ENCODE measurements around the gene ZFP36. TPM values are rescaled to one million over a fixed set of nuclear protein-coding genes. Genes with fewer than 3 reads are reported as not detected.

The ZFP36 gene
- total RNA-seq, 1 experiment from 2014 or later, result 2.8 TPM

- DNase-seq (ENCODE audit: low read depth), result no peak
These were observed 8.7 kb downstream of the ZFP36 start for GRCh38 chr19:39415111-39416046.

DNA sequence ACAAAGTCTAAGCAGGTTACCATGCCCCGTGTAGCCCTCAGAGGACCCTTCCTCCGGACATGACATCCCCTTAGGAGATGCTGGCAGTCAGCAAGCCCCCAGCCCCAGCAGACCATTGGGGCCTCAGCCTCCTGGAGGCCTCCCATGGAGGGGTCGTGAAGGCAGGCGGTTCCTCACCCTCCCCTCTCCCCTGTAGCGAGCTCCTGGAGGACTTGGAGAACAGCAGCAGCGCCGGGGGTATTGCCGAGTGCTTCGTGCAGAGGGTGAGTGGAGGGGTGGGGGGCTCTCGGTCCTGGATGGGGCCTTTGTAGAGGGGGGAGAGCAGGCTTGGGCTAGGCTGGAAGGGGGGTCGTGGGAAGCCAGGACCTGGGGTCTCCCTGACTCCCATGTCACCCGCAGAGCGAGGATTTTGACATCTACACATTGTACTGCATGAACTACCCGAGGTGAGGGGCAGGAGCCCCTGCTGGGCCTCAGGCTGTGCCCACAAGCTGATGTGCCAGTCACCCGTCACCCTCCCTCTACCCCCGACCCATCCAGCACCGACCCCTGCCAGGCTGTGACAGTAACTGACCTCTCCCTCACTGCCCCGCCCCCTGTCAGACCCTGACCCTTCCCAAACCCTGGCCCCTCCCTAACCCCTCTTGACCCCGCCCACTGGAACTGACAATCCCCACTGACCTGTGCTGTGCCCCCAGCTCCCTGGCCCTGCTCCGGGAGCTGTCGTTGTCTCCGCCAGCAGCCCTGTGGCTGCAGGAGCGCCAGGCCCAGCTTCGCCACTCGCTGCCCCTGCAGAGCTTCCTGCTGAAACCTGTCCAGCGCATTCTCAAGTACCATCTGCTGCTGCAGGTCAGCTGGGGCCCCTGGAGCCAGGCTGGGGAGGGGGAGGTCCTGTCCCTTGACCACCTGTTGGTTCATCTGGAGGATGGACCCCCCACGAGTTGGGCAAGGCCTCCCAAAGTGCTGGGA, 9.8 kb downstream of the ZFP36 start:
- DNase-seq (ENCODE audit: low read depth), result no peak

DNA sequence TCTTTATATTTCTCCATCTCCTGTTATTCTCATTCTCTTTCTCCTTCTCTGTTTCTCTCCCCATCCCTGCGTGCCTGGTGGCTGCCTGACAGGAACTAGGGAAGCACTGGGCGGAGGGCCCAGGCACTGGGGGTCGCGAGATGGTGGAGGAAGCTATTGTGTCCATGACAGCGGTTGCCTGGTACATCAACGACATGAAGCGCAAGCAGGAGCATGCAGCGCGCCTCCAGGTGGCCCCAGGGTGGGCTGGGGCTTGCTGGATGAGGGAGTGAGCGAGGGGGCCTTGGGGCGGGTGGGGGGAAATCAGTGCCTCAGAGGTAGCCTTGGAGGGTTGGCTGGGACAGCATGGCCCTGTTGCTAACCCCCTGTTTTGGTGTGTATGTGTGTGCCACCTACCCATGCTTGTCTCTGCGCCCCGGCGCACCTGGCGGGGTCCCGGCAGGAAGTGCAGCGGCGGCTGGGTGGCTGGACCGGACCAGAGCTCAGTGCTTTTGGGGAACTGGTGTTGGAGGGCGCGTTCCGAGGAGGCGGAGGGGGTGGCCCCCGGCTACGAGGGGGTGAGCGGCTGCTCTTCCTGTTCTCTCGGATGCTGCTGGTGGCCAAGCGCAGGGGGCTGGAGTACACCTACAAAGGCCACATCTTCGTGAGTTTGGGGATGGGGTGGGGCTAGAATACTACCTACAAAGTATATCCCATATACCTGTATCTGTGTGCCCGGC, 11.0 kb downstream of the ZFP36 start:
- no peak for DNase-seq (ENCODE audit: low read depth)

DNA sequence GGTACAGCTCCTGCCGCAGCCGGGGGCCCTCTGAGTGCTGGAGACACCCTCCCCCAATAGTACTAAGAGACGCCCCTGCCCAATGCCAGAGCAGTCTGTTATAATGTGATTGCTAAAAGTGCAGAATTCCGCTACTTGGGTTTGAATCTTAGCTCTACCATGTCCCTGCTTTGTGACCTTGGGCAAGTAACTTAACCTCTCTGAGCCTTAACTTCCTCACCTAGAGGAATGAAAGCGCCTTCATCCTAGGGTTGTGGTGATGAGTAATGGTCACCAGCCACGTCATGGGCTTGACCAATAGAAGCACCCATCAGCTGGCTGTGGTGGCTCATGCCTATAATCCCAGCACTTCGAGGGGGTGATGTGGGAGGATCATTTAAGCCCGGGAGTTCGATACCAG, 12.4 kb downstream of the ZFP36 start:
- no peak for DNase-seq (ENCODE audit: low read depth)

DNA sequence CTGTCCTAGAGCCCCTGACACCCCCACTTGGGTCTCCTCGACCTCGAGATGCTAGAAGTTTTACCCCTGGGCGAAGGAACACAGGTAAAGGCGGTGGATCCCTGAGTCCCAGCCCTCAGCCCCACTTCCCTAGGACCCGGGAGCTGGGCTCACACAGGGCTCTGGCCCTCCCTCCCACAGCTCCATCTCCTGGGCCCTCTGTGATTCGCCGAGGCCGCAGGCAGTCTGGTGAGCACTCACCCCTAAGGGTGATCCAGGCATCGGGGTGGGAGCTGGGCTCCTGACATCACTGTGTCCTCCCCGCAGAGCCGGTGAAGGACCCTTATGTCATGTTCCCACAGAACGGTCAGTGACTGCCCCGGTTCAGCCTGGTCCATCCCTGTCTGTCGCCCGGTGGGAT, 14.1 kb downstream of the ZFP36 start:
- no peak for DNase-seq (ENCODE audit: low read depth)

- no peak for DNase-seq (ENCODE audit: low read depth)
These were observed 15.4 kb downstream of the ZFP36 start for GRCh38 chr19:39422020-39422419.

- no peak for DNase-seq (ENCODE audit: low read depth)
These were observed 16.8 kb downstream of the ZFP36 start for GRCh38 chr19:39423258-39424086.

DNA sequence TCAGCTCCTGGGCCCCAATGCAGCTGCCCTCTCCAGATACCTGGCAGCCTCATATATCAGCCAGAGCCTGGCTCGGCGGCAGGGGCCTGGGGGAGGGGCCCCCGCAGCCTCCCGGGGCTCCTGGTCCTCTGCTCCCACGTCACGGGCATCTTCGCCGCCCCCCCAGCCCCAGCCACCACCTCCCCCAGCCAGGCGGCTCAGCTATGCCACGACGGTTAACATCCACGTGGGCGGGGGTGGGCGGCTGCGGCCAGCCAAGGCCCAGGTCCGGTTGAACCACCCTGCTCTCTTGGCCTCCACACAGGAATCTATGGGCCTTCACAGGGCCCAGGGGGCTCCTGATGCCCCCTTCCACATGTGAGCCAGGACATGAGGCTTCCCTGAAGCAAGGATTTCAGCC, 18.3 kb downstream of the ZFP36 start:
- no peak for DNase-seq (ENCODE audit: low read depth)

GRCh38 chr19:39425744-39426143, 19.1 kb downstream of the ZFP36 start:
- no peak for DNase-seq (ENCODE audit: low read depth)

- DNase-seq (ENCODE audit: low read depth), result no peak
These were observed 19.5 kb downstream of the ZFP36 start for GRCh38 chr19:39426170-39426569.

- no peak for DNase-seq (ENCODE audit: low read depth)
These were observed 21.1 kb downstream of the ZFP36 start for GRCh38 chr19:39427707-39428106.

DNA sequence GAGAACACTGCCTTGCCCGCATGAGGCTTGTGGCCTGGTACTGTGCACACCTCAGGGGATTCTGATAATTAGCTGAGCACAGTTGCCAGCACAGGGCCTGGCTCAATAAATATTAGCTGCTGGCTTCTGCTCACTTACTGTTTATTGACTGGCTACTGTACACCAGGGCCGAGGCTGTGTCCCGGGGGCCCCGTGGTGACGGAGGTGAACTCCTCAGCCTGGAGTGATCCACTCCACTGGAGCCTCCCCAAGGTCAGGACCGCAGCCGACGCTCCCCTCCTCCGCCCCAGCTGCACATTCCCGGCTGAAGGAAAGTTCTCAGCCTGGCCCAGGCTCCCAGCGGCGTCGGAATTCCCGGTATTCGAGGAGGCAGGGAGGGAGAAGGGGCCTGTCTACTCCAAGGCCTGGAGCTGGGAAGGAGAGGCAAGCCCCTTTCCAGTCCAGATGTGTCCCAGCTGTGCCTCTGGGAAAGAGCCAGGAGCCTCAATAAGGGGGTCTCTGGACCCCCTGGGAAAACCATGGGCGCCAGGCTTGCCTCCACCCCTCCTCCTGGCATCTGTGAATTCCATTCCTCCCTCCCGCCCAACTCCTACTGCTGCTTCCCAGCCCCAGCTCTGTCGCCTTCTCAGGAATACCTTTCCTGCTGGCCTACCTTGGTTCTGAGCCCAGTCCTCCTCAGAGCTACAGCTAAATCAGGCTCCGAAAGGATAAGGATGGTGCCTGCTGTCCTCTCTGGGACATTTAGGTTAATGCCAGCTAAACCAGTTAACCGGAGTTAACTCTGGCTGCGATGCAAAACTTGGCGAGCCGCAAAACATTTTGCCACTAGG, 21.9 kb downstream of the ZFP36 start:
- no peak for DNase-seq (ENCODE audit: low read depth)

- peak; percentile 99 for DNase-seq (ENCODE audit: low read depth)
These were observed 24.3 kb downstream of the ZFP36 start for GRCh38 chr19:39430675-39431593.

GRCh38 chr19:39432677-39433025, 26.0 kb downstream of the ZFP36 start:
- no peak for DNase-seq (ENCODE audit: low read depth)

GRCh38 chr19:39433480-39434079, 26.9 kb downstream of the ZFP36 start:
- DNase-seq (ENCODE audit: low read depth), result no peak

- no peak for DNase-seq (ENCODE audit: low read depth)
These were observed 27.8 kb downstream of the ZFP36 start for GRCh38 chr19:39434123-39435076.
